ENCODE data around the gene DNAJB4.

GRCh38 chr1:77983997-77984355, 20.8 kb upstream of the DNAJB4 start:
- no peak for TF ChIP-seq CTCF (IDR thresholded peaks at IDR 0.05)
- no peak for TF ChIP-seq PREB (CRISPR knock-in tag; IDR thresholded peaks at IDR 0.05; ENCODE audit: borderline replicate concordance)
- TF ChIP-seq EMX1 (CRISPR knock-in tag; IDR thresholded peaks at IDR 0.05) = no peak
- no peak for TF ChIP-seq ZNF121 (CRISPR knock-in tag; IDR thresholded peaks at IDR 0.05)
- no peak for TF ChIP-seq RELA (CRISPR knock-in tag; IDR thresholded peaks at IDR 0.05; ENCODE audit: borderline replicate concordance)
- TF ChIP-seq NFE2L1 (CRISPR knock-in tag; IDR thresholded peaks at IDR 0.05) = no peak
- TF ChIP-seq E2F4 (CRISPR knock-in tag; IDR thresholded peaks at IDR 0.05; ENCODE audit: borderline replicate concordance, low read depth) = no peak
- no peak for TF ChIP-seq NR2C2 (CRISPR knock-in tag; IDR thresholded peaks at IDR 0.05)
- TF ChIP-seq SP1 (CRISPR knock-in tag; conservative IDR thresholded peaks at IDR 0.05) = no peak
- TF ChIP-seq ATF2 (CRISPR knock-in tag; IDR thresholded peaks at IDR 0.05; ENCODE audit: borderline replicate concordance, low read depth) = no peak
- no peak for TF ChIP-seq HMGXB4 (CRISPR knock-in tag; IDR thresholded peaks at IDR 0.05)
